GM12878 (cell line): ENCODE results near the gene SDCCAG8. TPM values are rescaled to one million over a fixed set of nuclear protein-coding genes. Genes with fewer than 3 reads are reported as not detected.
"Not testable (repeated sequence)": the region's sequence is repeated elsewhere in the genome, so short reads cannot be mapped to it uniquely, and the experiment has no call there.

ENCODE experiments used
- ATAC-seq: fragments of 200-7000 bp; cut with Tn5 transposase; 3 replicates; pipeline ENCODE4 v1.9.1; 2020; ENCODE audit warnings: mild to moderate bottlenecking, moderate library complexity
- BruUV-seq: library from RNA; stranded (reverse); fragments of 400-500 nt; replicated peaks from 2 replicates; lab custom pipeline; 2021; lab: Mats Ljungman, UMichigan
- CTCF ChIA-PET: fragments of 300-600 bp; sonication (Branson Sonifier 250); formaldehyde crosslinking; extraction: SDS; loops from one replicate; lab custom pipeline; 2021; ENCODE audit warnings: inconsistent platforms; lab: Yijun Ruan, JAX
- POLR2A ChIA-PET: fragments of 350-600 bp; formaldehyde crosslinking; extraction: SDS; loops from one replicate; lab custom pipeline; 2021; ENCODE audit warnings: inconsistent platforms; lab: Charles Lee
- RAD21 ChIA-PET: fragments of 300-600 bp; sonication (Branson Sonifier 250); formaldehyde crosslinking; loops from one replicate; lab custom pipeline; 2023; ENCODE audit warnings: antibody characterized with exemption; ENCODE audit not compliant: unreplicated experiment; lab: Charles Lee
- SMC1A ChIA-PET: fragments of 300-600 bp; sonication (Branson Sonifier 250); formaldehyde crosslinking; loops from one replicate; lab custom pipeline; 2023; ENCODE audit not compliant: unreplicated experiment, uncharacterized antibody; lab: Charles Lee
- DNase-seq: peaks from one replicate; pipeline ENCODE4 v3.0.0-alpha.2; 2011; ENCODE audit warnings: low read depth, low spot score
- FAIRE-seq: peaks from 3 replicates; lab custom pipeline; 2011; peaks lifted over from hg19 to GRCh38; lab: Jason Lieb, UNC
- H2AFZ ChIP-seq: 2 replicates; pipeline ENCODE4 v1.6.0; 2011; ENCODE audit warnings: low read depth, low read length, control low read depth; ENCODE audit not compliant: control insufficient read depth
- H3K27ac ChIP-seq: 2 replicates; pipeline ENCODE4 v1.5.1; 2011; ENCODE audit warnings: control low read depth; ENCODE audit not compliant: control insufficient read depth, insufficient read depth
- H3K27me3 ChIP-seq, 2 experiments: replicated peaks in 1 of 2; 2 replicates each; pipeline versions ENCODE4 v1.6.0 to v1.6.1; 2011; ENCODE audit warnings: low read length in 1 of 2; ENCODE audit not compliant: control insufficient read depth in 2 of 2, insufficient read depth in 2 of 2
- H3K36me3 ChIP-seq, 2 experiments: 2 replicates each; pipeline ENCODE4 v1.5.1; 2011; ENCODE audit warnings: low read length in 1 of 2; ENCODE audit not compliant: control insufficient read depth in 2 of 2, insufficient read depth in 2 of 2
- H3K4me1 ChIP-seq: 2 replicates; pipeline ENCODE4 v1.6.1; 2011; ENCODE audit warnings: mild to moderate bottlenecking, low read length, moderate library complexity, mixed read lengths; ENCODE audit not compliant: control insufficient read depth, insufficient read depth
- H3K4me2 ChIP-seq: 2 replicates; pipeline ENCODE4 v1.6.0; 2011; ENCODE audit warnings: control low read depth; ENCODE audit not compliant: control insufficient read depth, insufficient read depth
- H3K4me3 ChIP-seq: fragments of 200-600 bp; sonication (generic); 2 replicates; pipeline ENCODE4 v1.5.1; 2016
- H3K79me2 ChIP-seq: 2 replicates; pipeline ENCODE4 v1.6.0; 2011; ENCODE audit warnings: low read length; ENCODE audit not compliant: control insufficient read depth, insufficient read depth
- H3K9ac ChIP-seq: 2 replicates; pipeline ENCODE4 v1.8.0; 2011; ENCODE audit warnings: low read length, control low read depth, mixed read lengths; ENCODE audit not compliant: control insufficient read depth, insufficient read depth
- H3K9me3 ChIP-seq: replicated peaks from 3 replicates; pipeline ENCODE4 v1.5.1; 2011; ENCODE audit warnings: mild to moderate bottlenecking, low read length; ENCODE audit not compliant: control insufficient read depth, insufficient read depth
- H4K20me1 ChIP-seq: 2 replicates; pipeline ENCODE4 v1.6.0; 2011; ENCODE audit not compliant: control insufficient read depth, insufficient read depth
- CBFB ChIP-seq: IDR thresholded peaks from 2 replicates; pipeline ENCODE4 v1.6.1; 2016; ENCODE audit warnings: antibody characterized with exemption, low read depth
- CBX3 ChIP-seq: fragments of 200-600 bp; sonication (generic); IDR thresholded peaks from 2 replicates; pipeline ENCODE4 v1.6.1; 2016; ENCODE audit warnings: low read depth, borderline replicate concordance
- CREM ChIP-seq: IDR thresholded peaks from 2 replicates; pipeline ENCODE4 v1.6.1; 2014; ENCODE audit warnings: antibody characterized with exemption, low read depth
- ETV6 ChIP-seq, 2 experiments: fragments of 450-650 bp in 1 of 2; IDR thresholded peaks in 1 of 2; conservative IDR thresholded peaks in 1 of 2; 2 replicates each; pipeline ENCODE4 v1.6.1; 2014; ENCODE audit warnings: antibody characterized with exemption in 1 of 2, borderline replicate concordance in 1 of 2, low read depth in 1 of 2, mild to moderate bottlenecking in 1 of 2, moderate library complexity in 1 of 2
- GABPA ChIP-seq: IDR thresholded peaks from 2 replicates; pipeline ENCODE4 v1.6.1; 2014; ENCODE audit warnings: antibody characterized with exemption, low read depth, mild to moderate bottlenecking, inconsistent platforms
- NBN ChIP-seq: fragments of 450-650 bp; IDR thresholded peaks from 2 replicates; pipeline ENCODE4 v1.6.1; 2016
- RAD51 ChIP-seq: fragments of 450-650 bp; IDR thresholded peaks from 2 replicates; pipeline ENCODE4 v1.6.1; 2016; ENCODE audit warnings: moderate library complexity, mild to moderate bottlenecking, inconsistent platforms
- STAT1 ChIP-seq: fragments of 450-650 bp; conservative IDR thresholded peaks from 2 replicates; pipeline ENCODE4 v1.6.1; 2014; ENCODE audit warnings: antibody characterized with exemption, mild to moderate bottlenecking
- WRNIP1 ChIP-seq: IDR thresholded peaks from 2 replicates; pipeline ENCODE4 v1.6.1; 2011; ENCODE audit warnings: low read depth, low read length, improper control_type of control experiment, borderline replicate concordance
- YBX1 ChIP-seq: fragments of 450-650 bp; IDR thresholded peaks from 2 replicates; pipeline ENCODE4 v1.6.1; 2016; ENCODE audit warnings: antibody characterized with exemption
- ZNF207 ChIP-seq: fragments of 450-650 bp; IDR thresholded peaks from 2 replicates; pipeline ENCODE4 v1.6.1; 2014; ENCODE audit warnings: antibody characterized with exemption, mild to moderate bottlenecking, borderline replicate concordance
- ZZZ3 ChIP-seq: IDR thresholded peaks from 2 replicates; pipeline ENCODE4 v1.6.1; 2011; ENCODE audit warnings: low read depth; ENCODE audit not compliant: control insufficient read depth, insufficient read length
- WGBS: methylation state at CpG from one replicate; pipeline ENCODE4 v1.1.6; 2016; ENCODE audit warnings: low lambda C conversion rate; ENCODE audit not compliant: insufficient replicate concordance, insufficient coverage; ENCODE audit errors: missing lambda C conversion rate; 5-methylcytosine and 5-hydroxymethylcytosine counted together
- in situ Hi-C: fragments of 300-500 bp; cut with MboI; formaldehyde crosslinking; loops from 9 replicates; pipeline ENCODE4 v1.14.3; 2018; ENCODE audit warnings: mixed read lengths
- intact Hi-C: fragments of 100-400 bp; cut with micrococcal nuclease; formaldehyde crosslinking; loops from one replicate; pipeline ENCODE4 v1.14.2; 2022; ENCODE audit not compliant: unreplicated experiment
- polyA plus RNA-seq, 11 experiments: library from polyadenylated mRNA; depleted of rRNA in 4 of 11; unstranded in 6 of 11; stranded (reverse) in 5 of 11; fragments of >200 nt; fragmentation: Nextera tagmentation in 4 of 11; fragmentation: Illumina TruSeq in 1 of 11; extraction: Ambion mirVana in 4 of 11; extraction: Trizol in 1 of 11; gene quantifications; 1 replicate in 1 of 11; 2 replicates in 10 of 11; pipeline versions ENCODE4 v1.2.1 to v1.2.3, GENCODE V29; 2011 to 2016; ENCODE audit warnings: inconsistent platforms in 2 of 11, missing spikeins in 2 of 11, low read depth in 1 of 11
- total RNA-seq, 4 experiments: library from RNA; depleted of rRNA in 3 of 4; stranded (reverse); fragments of >200 nt in 3 of 4; fragmentation: Illumina TruSeq in 1 of 4; extraction: Trizol in 1 of 4; gene quantifications; 2 replicates each; pipeline versions ENCODE4 v1.2.1 to v1.2.3, GENCODE V29; 2013 to 2021

The SDCCAG8 gene
- total and polyA plus RNA-seq, 10 of the 15 experiments (the other 5 are each of a cell fraction or from before 2014, with no cell fraction given): 15.0 to 25.6 (median 20.6) TPM

- H3K36me3 ChIP-seq, H3K27me3 ChIP-seq, intact Hi-C loops, FAIRE-seq, H4K20me1 ChIP-seq, H2AFZ ChIP-seq, H3K4me3 ChIP-seq, H3K4me1 ChIP-seq, RAD21 ChIA-PET, H3K79me2 ChIP-seq, POLR2A ChIA-PET, H3K9me3 ChIP-seq, SMC1A ChIA-PET, H3K4me2 ChIP-seq, DNase-seq, in situ Hi-C loops, ATAC-seq, BruUV-seq, H3K27ac ChIP-seq, H3K9ac ChIP-seq: not testable (repeated sequence)
- CTCF ChIA-PET: interaction anchor here (1.0 kb wide), 1 partner anchor 15 kb away, joined by 3 read pairs; no protein-coding TSS in a partner anchor
- 83% methylated on average over 12 of the region's 12 CpGs for WGBS
Observed at GRCh38 chr1:243215276-243215875, 40.5 kb upstream of the SDCCAG8 start.

GRCh38 chr1:243216741-243217140, 39.1 kb upstream of the SDCCAG8 start:
- Histone ChIP-seq H3K27ac (no peak overlapping the region), H3K27me3 (no peaks in the 10 kb centered on the region), H3K4me1 (no peaks in the 10 kb centered on the region), H3K9me3 (no peaks in the 10 kb centered on the region; the same call in 2 of the 3 replicates), H3K79me2 (no peaks in the 10 kb centered on the region; the same call in 1 of the 2 replicates), H3K4me2 (no peak overlapping the region), H3K9ac (no peak overlapping the region), H3K36me3 (peaks cover 0 to 11% of the 10 kb centered on the region in 2 experiments; a peak in 2 of 4 replicates), H4K20me1 (no peaks in the 10 kb centered on the region), H3K4me3 (no peak overlapping the region), H2AFZ (no peak overlapping the region)
- FAIRE-seq (peak; percentile 79), DNase-seq (no peak), ATAC-seq (no peak)
- POLR2A ChIA-PET: no interaction called here
- WGBS: 98% methylated on average over 2 of the region's 2 CpGs
- intact Hi-C loops: no loop called here
- SMC1A ChIA-PET: interaction anchor here (0.9 kb wide), 1 partner anchor 70 kb away, joined by 3 read pairs; no protein-coding TSS in a partner anchor
- RAD21 ChIA-PET: no interaction called here
- BruUV-seq: no TSS peak
- in situ Hi-C loops: no loop called here
- no peak for TF ChIP-seq STAT1
- TF ChIP-seq GABPA: no peak
- TF ChIP-seq ZZZ3: no peak
- TF ChIP-seq CBFB: no peak
- TF ChIP-seq WRNIP1: no peak
- TF ChIP-seq NBN: no peak
- no peak for TF ChIP-seq RAD51
- no peak for TF ChIP-seq CBX3
- TF ChIP-seq ETV6 (conservative IDR thresholded peaks at IDR 0.05 in 1 of 2, IDR thresholded peaks at IDR 0.05 in 1 of 2; ENCODE audit: borderline replicate concordance in 1 of 2, low read depth in 1 of 2): no peak
- TF ChIP-seq CREM: no peak
- no peak for TF ChIP-seq YBX1
- no peak for TF ChIP-seq ZNF207
- CTCF ChIA-PET: no interaction called here
